Keratinocyte (primary cell): ENCODE results near the gene ITPR1.

Source experiments
- CTCF ChIP-seq, 3 experiments: IDR thresholded peaks in 1 of 3; conservative IDR thresholded peaks in 1 of 3; optimal IDR thresholded peaks in 1 of 3; 2 replicates in 2 of 3; 3 replicates in 1 of 3; pipeline versions ENCODE3 to v1.5.1; 2011; ENCODE audit warnings: low read length in 3 of 3, mild to moderate bottlenecking in 3 of 3, moderate library complexity in 2 of 3, control low read depth in 1 of 3, inconsistent platforms in 1 of 3; ENCODE audit not compliant: insufficient read depth in 2 of 3; ENCODE audit errors: extremely low read depth in 1 of 3
- EZH2 ChIP-seq: IDR thresholded peaks from one replicate; pipeline ENCODE4 v1.6.1; 2012; ENCODE audit warnings: inconsistent platforms, mild to moderate bottlenecking, low read length, moderate library complexity

GRCh38 chr3:4515916-4516579 lies 22.9 kb downstream of the ITPR1 start:
- TF ChIP-seq CTCF (optimal IDR thresholded peaks at IDR 0.05 in 1 of 3, IDR thresholded peaks at IDR 0.05 in 1 of 3, conservative IDR thresholded peaks at IDR 0.05 in 1 of 3; ENCODE audit: extremely low read depth in 1 of 3, insufficient read depth in 2 of 3, low read length in 3 of 3): no peak
- TF ChIP-seq EZH2: no peak
